Stomach (tissue), 4 donors: Measurements from ENCODE around the gene MED12L.

Experiments used
- CTCF ChIP-seq, 7 experiments: fragments of 450-650 bp in 4 of 7; fragments of 200-600 bp in 3 of 7; sonication (generic) in 3 of 7; IDR thresholded peaks; one replicate each; pipeline ENCODE4 v1.5.1; 2016 to 2019; ENCODE audit warnings: antibody characterized with exemption in 7 of 7, control low read depth in 2 of 7, mild to moderate bottlenecking in 1 of 7
- POLR2A ChIP-seq, 4 donors: fragments of 450-650 bp; IDR thresholded peaks; one replicate each; pipeline ENCODE4 v1.6.1; 2016; ENCODE audit warnings: antibody characterized with exemption in 4 of 4, control low read depth in 2 of 4, mild to moderate bottlenecking in 1 of 4, moderate library complexity in 1 of 4
- POLR2AphosphoS5 ChIP-seq, 3 donors: sonication (generic); formaldehyde crosslinking; IDR thresholded peaks; one replicate each; pipeline ENCODE4 v1.6.1; 2016; ENCODE audit warnings: antibody characterized with exemption in 3 of 3

- TF ChIP-seq POLR2AphosphoS5 (IDR thresholded peaks at IDR 0.05) (no peak), CTCF (IDR thresholded peaks at IDR 0.05) (no peak), POLR2A (IDR thresholded peaks at IDR 0.05) (no peak)
These were observed 292.4 kb downstream of the MED12L start for GRCh38 chr3:151377768-151378385.
